CD14-positive monocyte (primary cell): ENCODE results near the gene AHCY. TPM values are rescaled to one million over a fixed set of nuclear protein-coding genes. Genes with fewer than 3 reads are reported as not detected.
"Not testable (repeated sequence)": the region's sequence is repeated elsewhere in the genome, so short reads cannot be mapped to it uniquely, and the experiment has no call there.

Experiments
- DNase-seq, 3 donors: peaks; one replicate each; pipeline ENCODE4 v3.0.0-alpha.2; 2011 to 2022
- H2AFZ ChIP-seq: 2 replicates; pipeline ENCODE4 v1.6.0; 2012; ENCODE audit warnings: mild to moderate bottlenecking, low read depth, low read length, inconsistent platforms; ENCODE audit not compliant: insufficient read depth, poor library complexity, severe bottlenecking
- H3K27ac ChIP-seq, 2 donors: 1 replicate in 1 of 2; 2 replicates in 1 of 2; pipeline ENCODE4 v1.5.1; 2012 to 2013; ENCODE audit warnings: low read length in 2 of 2, control low read depth in 1 of 2, inconsistent platforms in 1 of 2, low read depth in 1 of 2, mild to moderate bottlenecking in 1 of 2
- H3K27me3 ChIP-seq, 2 donors: one replicate each; pipeline versions ENCODE4 v1.6.0 to v1.6.1; 2011 to 2013; ENCODE audit warnings: low read length in 2 of 2; ENCODE audit not compliant: control insufficient read depth in 2 of 2, insufficient read depth in 2 of 2
- H3K36me3 ChIP-seq, 2 donors: replicated peaks in 1 of 2; 1 replicate in 1 of 2; 2 replicates in 1 of 2; pipeline versions ENCODE4 v1.5.1 to v1.6.1; 2012 to 2013; ENCODE audit warnings: low read length in 2 of 2, control low read depth in 1 of 2, inconsistent platforms in 1 of 2, mild to moderate bottlenecking in 1 of 2; ENCODE audit not compliant: insufficient read depth in 2 of 2, control insufficient read depth in 1 of 2
- H3K4me1 ChIP-seq, 2 donors: 1 replicate in 1 of 2; 2 replicates in 1 of 2; pipeline versions ENCODE4 v1.5.1 to v1.6.1; 2012 to 2013; ENCODE audit warnings: low read length in 2 of 2, control low read depth in 1 of 2, inconsistent platforms in 1 of 2, mild to moderate bottlenecking in 1 of 2, moderate library complexity in 1 of 2; ENCODE audit not compliant: insufficient read depth in 2 of 2, control insufficient read depth in 1 of 2
- H3K4me2 ChIP-seq: replicated peaks from 2 replicates; pipeline ENCODE3; 2012; ENCODE audit warnings: low read length, moderate library complexity, mild to moderate bottlenecking; ENCODE audit not compliant: poor library complexity, severe bottlenecking; ENCODE audit errors: extremely low read depth
- H3K4me3 ChIP-seq, 3 experiments: fragments of 200-600 bp in 1 of 3; sonication (generic) in 1 of 3; replicated peaks in 1 of 3; 1 replicate in 2 of 3; 2 replicates in 1 of 3; pipeline ENCODE4 v1.5.1; 2011 to 2013; ENCODE audit warnings: low read length in 3 of 3, mild to moderate bottlenecking in 3 of 3, control low read depth in 2 of 3, low read depth in 2 of 3, inconsistent platforms in 1 of 3, moderate library complexity in 1 of 3
- H3K79me2 ChIP-seq: 2 replicates; pipeline ENCODE4 v1.6.0; 2012; ENCODE audit warnings: mild to moderate bottlenecking, control low read depth, inconsistent platforms, low read length, moderate library complexity; ENCODE audit not compliant: insufficient read depth
- H3K9ac ChIP-seq: 2 replicates; pipeline ENCODE4 v1.6.0; 2017; ENCODE audit warnings: low read length, mild to moderate bottlenecking; ENCODE audit not compliant: insufficient read depth, poor library complexity, severe bottlenecking
- H3K9me3 ChIP-seq, 2 donors: replicated peaks in 1 of 2; 1 replicate in 1 of 2; 2 replicates in 1 of 2; pipeline versions ENCODE4 v1.5.1 to v1.6.1; 2012 to 2013; ENCODE audit warnings: low read length in 2 of 2, control low read depth in 1 of 2; ENCODE audit not compliant: control insufficient read depth in 1 of 2, insufficient read depth in 1 of 2
- H4K20me1 ChIP-seq: 2 replicates; pipeline ENCODE4 v1.6.0; 2012; ENCODE audit warnings: mild to moderate bottlenecking, low read length, control low read depth, moderate library complexity; ENCODE audit not compliant: insufficient read depth
- H3K27ac Mint-ChIP-seq, 7 donors: one replicate each; pipeline ENCODE4 v1.8.0; 2020; ENCODE audit warnings: mild to moderate bottlenecking in 7 of 7, mixed read lengths in 7 of 7, moderate library complexity in 6 of 7, inconsistent platforms in 2 of 7
- H3K27me3 Mint-ChIP-seq, 3 donors: one replicate each; pipeline ENCODE4 v1.8.0; 2021 to 2022; ENCODE audit warnings: low read depth in 3 of 3, mild to moderate bottlenecking in 3 of 3, mixed read lengths in 3 of 3, moderate library complexity in 3 of 3, inconsistent platforms in 1 of 3
- H3K36me3 Mint-ChIP-seq, 2 donors: one replicate each; pipeline ENCODE4 v1.8.0; 2020; ENCODE audit warnings: mixed read lengths in 2 of 2, inconsistent platforms in 1 of 2, mild to moderate bottlenecking in 1 of 2
- H3K4me1 Mint-ChIP-seq: one replicate; pipeline ENCODE4 v1.8.0; 2020; ENCODE audit warnings: mild to moderate bottlenecking, mixed read lengths
- H3K4me3 Mint-ChIP-seq, 2 donors: one replicate each; pipeline ENCODE4 v1.8.0; 2020; ENCODE audit warnings: mild to moderate bottlenecking in 2 of 2, mixed read lengths in 2 of 2, moderate library complexity in 1 of 2
- H3K9me3 Mint-ChIP-seq, 7 donors: one replicate each; pipeline ENCODE4 v1.8.0; 2020 to 2022; ENCODE audit warnings: mixed read lengths in 7 of 7, mild to moderate bottlenecking in 6 of 7, moderate library complexity in 6 of 7, inconsistent platforms in 2 of 7
- CTCF ChIP-seq: fragments of 200-600 bp; IDR thresholded peaks from one replicate; pipeline ENCODE4 v1.8.0; 2022; ENCODE audit warnings: antibody characterized with exemption, mild to moderate bottlenecking
- WGBS: methylation state at CpG from one replicate; pipeline ENCODE4 v1.1.5; 2013; ENCODE audit warnings: missing lambda C conversion rate; ENCODE audit not compliant: insufficient coverage; 5-methylcytosine and 5-hydroxymethylcytosine counted together
- intact Hi-C, 2 donors: fragments of 100-400 bp; cut with micrococcal nuclease; formaldehyde crosslinking; loops; one replicate each; pipeline versions ENCODE4 v1.15.0 to v1.15.1; 2023
- polyA plus RNA-seq, 3 donors: library from polyadenylated mRNA; depleted of rRNA in 1 of 3; unstranded in 2 of 3; stranded (reverse) in 1 of 3; fragments of 300-500 nt in 2 of 3; fragments of >200 nt in 1 of 3; fragmentation: Illumina TruSeq in 2 of 3; gene quantifications; 1 replicate in 2 of 3; 2 replicates in 1 of 3; pipeline ENCODE4 v1.2.3, GENCODE V29; 2012 to 2021

AHCY gene
- polyA plus RNA-seq, 3 donors = 35.7 to 42.7 (median 41.1) TPM

GRCh38 chr20:34268145-34268544 is 35.0 kb downstream of the AHCY start:
- H3K79me2 ChIP-seq = no peaks in the 10 kb centered on the region
- no peak overlapping the region for H3K27ac ChIP-seq
- no peak for TF ChIP-seq CTCF
- H3K27me3 ChIP-seq = peaks cover 0 to 4% of the 10 kb centered on the region in 2 donors
- Mint-ChIP-seq H3K9me3 (peaks cover 0 to 2% (median 0%) of the 10 kb centered on the region in 7 donors), H3K27ac (no peak overlapping the region), H3K27me3 (peaks cover 7 to 15% (median 9%) of the 10 kb centered on the region in 3 donors), H3K4me1 (peaks cover 11% of the 10 kb centered on the region), H3K36me3 (peaks cover 3 to 9% of the 10 kb centered on the region in 2 donors), H3K4me3 (peak overlapping the region in 1 of 2 donors; percentile 11)
- WGBS = 95% methylated on average over 11 of the region's 12 CpGs
- H3K4me3 ChIP-seq = no peak overlapping the region
- H3K9ac ChIP-seq = no peak overlapping the region
- no peak overlapping the region for H2AFZ ChIP-seq
- no peaks in the 10 kb centered on the region for H4K20me1 ChIP-seq
- intact Hi-C loops = no loop called here
- peaks cover 12 to 19% of the 10 kb centered on the region in 2 donors for H3K4me1 ChIP-seq
- H3K36me3 ChIP-seq = no peaks in the 10 kb centered on the region
- H3K4me2 ChIP-seq = no peak overlapping the region
- no peaks in the 10 kb centered on the region for H3K9me3 ChIP-seq
- no peak for DNase-seq

- Histone ChIP-seq H3K4me3 (no peak overlapping the region), H3K27me3 (peaks cover 0 to 1% of the 10 kb centered on the region in 2 donors), H3K9me3 (no peaks in the 10 kb centered on the region), H2AFZ (no peak overlapping the region), H3K36me3 (no peaks in the 10 kb centered on the region), H3K27ac (no peak overlapping the region), H3K4me1 (peaks cover 19 to 28% of the 10 kb centered on the region in 2 donors), H3K79me2 (no peaks in the 10 kb centered on the region), H3K9ac (no peak overlapping the region), H4K20me1 (no peaks in the 10 kb centered on the region), H3K4me2 (no peak overlapping the region)
- H3K36me3 Mint-ChIP-seq = peaks cover 0 to 2% of the 10 kb centered on the region in 2 donors
- peaks cover 4 to 7% (median 5%) of the 10 kb centered on the region in 3 donors for H3K27me3 Mint-ChIP-seq
- H3K9me3 Mint-ChIP-seq = no peaks in the 10 kb centered on the region
- peaks cover 20% of the 10 kb centered on the region for H3K4me1 Mint-ChIP-seq
- H3K4me3 Mint-ChIP-seq = no peak overlapping the region
- TF ChIP-seq CTCF = no peak
- H3K27ac Mint-ChIP-seq = no peak overlapping the region
- WGBS = 100% methylated on average over 5 of the region's 5 CpGs
- DNase-seq = no peak
- intact Hi-C loops = no loop called here
Observed at GRCh38 chr20:34264141-34264540, 39.0 kb downstream of the AHCY start.

- H3K27me3 ChIP-seq, H3K79me2 ChIP-seq, H3K36me3 Mint-ChIP-seq, H3K9me3 Mint-ChIP-seq, H3K27me3 Mint-ChIP-seq, H3K36me3 ChIP-seq, H3K9me3 ChIP-seq, H3K4me2 ChIP-seq, H3K4me3 ChIP-seq, H2AFZ ChIP-seq, DNase-seq, H4K20me1 ChIP-seq, intact Hi-C loops, H3K4me3 Mint-ChIP-seq: not testable (repeated sequence)
- Mint-ChIP-seq H3K27ac (peak overlapping the region; percentile 96 to 100 (median 98)), H3K4me1 (peaks cover 16% of the 10 kb centered on the region)
- H3K9ac ChIP-seq = peak overlapping the region; percentile 73
- peaks cover 15 to 21% of the 10 kb centered on the region in 2 donors for H3K4me1 ChIP-seq
- peak overlapping the region in 1 of 2 donors; percentile 98 for H3K27ac ChIP-seq
- WGBS = no CpG with 5 or more reads among the region's 8 CpGs
Observed at GRCh38 chr20:34263468-34263867, 39.7 kb downstream of the AHCY start.
